ENCODE results near the gene CNIH3.

- TF ChIP-seq CTCF (IDR thresholded peaks at IDR 0.05) (no peak), POLR2A (IDR thresholded peaks at IDR 0.05) (no peak), EP300 (IDR thresholded peaks at IDR 0.05) (no peak), POLR2AphosphoS5 (IDR thresholded peaks at IDR 0.05) (no peak)
Measured at GRCh38 chr1:224669403-224669802, 53.3 kb downstream of the CNIH3 start.
